HG03175 (cell line): ENCODE measurements around the gene MIA3.

Experiments used
- ATAC-seq: cut with Tn5 transposase; IDR thresholded peaks from one replicate; pipeline ENCODE4 v1.9.1; 2021; ENCODE audit warnings: mild to moderate bottlenecking, moderate library complexity; ENCODE audit not compliant: unreplicated experiment

The MIA3 gene

GRCh38 chr1:222617367-222617951, 438 bp upstream of the MIA3 start:
- ATAC-seq = peak; percentile 82

- ATAC-seq = no peak
Measured at GRCh38 chr1:222618880-222619596, 1.1 kb downstream of the MIA3 start.

GRCh38 chr1:222620566-222620965, 2.7 kb downstream of the MIA3 start:
- peak; percentile 48 for ATAC-seq

GRCh38 chr1:222622765-222623164, 4.9 kb downstream of the MIA3 start:
- no peak for ATAC-seq

- ATAC-seq = no peak
Measured at GRCh38 chr1:222623458-222623857, 5.6 kb downstream of the MIA3 start.

- ATAC-seq = no peak
Measured at GRCh38 chr1:222624214-222624613, 6.3 kb downstream of the MIA3 start.

- no peak for ATAC-seq
Measured at GRCh38 chr1:222627232-222627631, 9.3 kb downstream of the MIA3 start.

GRCh38 chr1:222629921-222630535, 12.1 kb downstream of the MIA3 start:
- no peak for ATAC-seq

- ATAC-seq = no peak
Measured at GRCh38 chr1:222631611-222632208, 13.8 kb downstream of the MIA3 start.

GRCh38 chr1:222632749-222633148, 14.9 kb downstream of the MIA3 start:
- no peak for ATAC-seq

- peak; percentile 87 for ATAC-seq
Measured at GRCh38 chr1:222634180-222635013, 16.5 kb downstream of the MIA3 start.

- ATAC-seq = no peak
Measured at GRCh38 chr1:222641269-222641948, 23.5 kb downstream of the MIA3 start.

GRCh38 chr1:222642468-222642867, 24.6 kb downstream of the MIA3 start:
- no peak for ATAC-seq

GRCh38 chr1:222643606-222643937, 25.7 kb downstream of the MIA3 start:
- ATAC-seq = no peak

- ATAC-seq = peak; percentile 98
Measured at GRCh38 chr1:222643938-222644635, 26.2 kb downstream of the MIA3 start.

- no peak for ATAC-seq
Measured at GRCh38 chr1:222644636-222644980, 26.7 kb downstream of the MIA3 start.

GRCh38 chr1:222652676-222653075, 34.8 kb downstream of the MIA3 start:
- ATAC-seq = no peak

GRCh38 chr1:222653178-222653827, 35.4 kb downstream of the MIA3 start:
- peak; percentile 70 for ATAC-seq

- ATAC-seq = peak; percentile 91
Measured at GRCh38 chr1:222654849-222655248, 37.0 kb downstream of the MIA3 start.
